Lung microvascular endothelial cell (primary cell): ENCODE measurements around the gene DOP1B. TPM values are rescaled to one million over a fixed set of nuclear protein-coding genes. Genes with fewer than 3 reads are reported as not detected.
"Not testable (repeated sequence)": the region's sequence is repeated elsewhere in the genome, so short reads cannot be mapped to it uniquely, and the experiment has no call there.

Source experiments
- DNase-seq, 2 donors: peaks; one replicate each; pipeline versions ENCODE4 v3.0.0 to v3.0.0-alpha.2; 2010; ENCODE audit warnings: low read depth in 2 of 2
- total RNA-seq: library from RNA; depleted of rRNA; stranded (reverse); fragments of >200 nt; gene quantifications from 2 replicates; pipeline ENCODE4 v1.2.1, GENCODE V29; 2014

The DOP1B gene, protein sequence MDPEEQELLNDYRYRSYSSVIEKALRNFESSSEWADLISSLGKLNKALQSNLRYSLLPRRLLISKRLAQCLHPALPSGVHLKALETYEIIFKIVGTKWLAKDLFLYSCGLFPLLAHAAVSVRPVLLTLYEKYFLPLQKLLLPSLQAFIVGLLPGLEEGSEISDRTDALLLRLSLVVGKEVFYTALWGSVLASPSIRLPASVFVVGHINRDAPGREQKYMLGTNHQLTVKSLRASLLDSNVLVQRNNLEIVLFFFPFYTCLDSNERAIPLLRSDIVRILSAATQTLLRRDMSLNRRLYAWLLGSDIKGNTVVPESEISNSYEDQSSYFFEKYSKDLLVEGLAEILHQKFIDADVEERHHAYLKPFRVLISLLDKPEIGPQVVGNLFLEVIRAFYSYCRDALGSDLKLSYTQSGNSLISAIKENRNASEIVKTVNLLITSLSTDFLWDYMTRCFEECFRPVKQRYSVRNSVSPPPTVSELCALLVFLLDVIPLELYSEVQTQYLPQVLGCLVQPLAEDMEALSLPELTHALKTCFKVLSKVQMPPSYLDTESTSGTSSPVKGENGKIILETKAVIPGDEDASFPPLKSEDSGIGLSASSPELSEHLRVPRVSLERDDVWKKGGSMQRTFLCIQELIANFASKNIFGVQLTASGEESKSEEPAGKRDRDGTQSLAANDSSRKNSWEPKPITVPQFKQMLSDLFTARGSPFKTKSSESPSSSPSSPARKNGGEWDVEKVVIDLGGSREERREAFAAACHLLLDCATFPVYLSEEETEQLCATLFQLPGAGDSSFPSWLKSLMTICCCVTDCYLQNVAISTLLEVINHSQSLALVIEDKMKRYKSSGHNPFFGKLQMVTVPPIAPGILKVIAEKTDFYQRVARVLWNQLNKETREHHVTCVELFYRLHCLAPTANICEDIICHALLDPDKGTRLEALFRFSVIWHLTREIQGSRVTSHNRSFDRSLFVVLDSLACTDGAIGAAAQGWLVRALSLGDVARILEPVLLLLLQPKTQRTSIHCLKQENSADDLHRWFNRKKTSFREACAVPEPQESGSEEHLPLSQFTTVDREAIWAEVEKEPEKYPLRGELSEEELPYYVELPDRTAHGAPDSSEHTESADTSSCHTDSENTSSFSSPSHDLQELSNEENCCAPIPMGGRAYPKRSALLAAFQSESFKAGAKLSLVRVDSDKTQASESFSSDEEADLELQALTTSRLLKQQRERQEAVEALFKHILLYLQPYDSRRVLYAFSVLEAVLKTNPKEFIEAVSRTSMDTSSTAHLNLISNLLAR (N-terminal part only)
- 3.1 and 3.2 TPM in 2 replicates for total RNA-seq

DNA sequence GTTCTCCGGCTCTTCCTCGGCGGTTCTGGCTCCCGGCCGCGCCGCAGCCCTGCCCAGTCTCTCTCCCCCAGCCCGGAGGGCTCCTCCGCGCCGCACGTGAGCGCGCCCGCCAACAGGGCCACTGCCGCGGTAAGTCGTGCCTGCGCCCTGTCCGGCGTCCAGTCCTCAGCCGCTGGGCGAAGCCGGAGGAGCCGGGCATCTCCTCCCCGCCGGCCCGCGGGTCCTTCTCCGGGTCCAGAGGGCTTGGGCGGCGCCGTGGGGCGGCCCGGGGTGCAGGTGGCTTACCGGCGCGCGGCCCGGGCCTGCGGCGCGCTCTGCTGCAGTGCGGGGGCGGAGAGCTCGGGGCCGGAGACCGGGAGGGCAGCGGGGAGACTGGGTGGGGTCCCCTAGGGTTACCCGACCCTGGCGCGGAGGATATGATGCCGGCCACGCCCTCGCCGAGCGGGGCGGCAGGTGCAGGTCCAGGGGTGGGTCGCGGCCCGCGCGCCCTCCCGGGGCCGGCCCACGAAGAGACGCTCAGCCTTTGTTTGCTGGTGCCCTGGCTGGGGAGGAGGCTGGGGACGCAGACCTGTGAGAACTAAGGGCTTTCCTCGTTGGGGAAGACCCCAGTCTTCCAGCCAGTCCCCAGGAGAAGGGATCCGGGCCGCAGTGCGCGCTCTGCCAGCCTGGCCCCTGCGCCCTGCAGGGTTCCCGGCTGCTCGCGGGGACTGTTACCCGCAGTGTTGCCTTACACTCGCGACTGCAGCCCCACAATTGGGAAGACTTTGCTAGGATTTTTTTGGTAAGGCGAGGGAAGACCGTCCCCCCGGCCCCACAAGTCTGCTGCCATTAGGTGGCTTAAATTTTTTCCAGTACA, at the start of gene DOP1B:
Gene DOP1B, plus strand, starts transcription at position 10 of the 856 bp plus-strand sequence. CDS start 7,910 bp downstream, outside the sequence.
- peak in 1 of 2 donors; percentile 18 for DNase-seq

DNA sequence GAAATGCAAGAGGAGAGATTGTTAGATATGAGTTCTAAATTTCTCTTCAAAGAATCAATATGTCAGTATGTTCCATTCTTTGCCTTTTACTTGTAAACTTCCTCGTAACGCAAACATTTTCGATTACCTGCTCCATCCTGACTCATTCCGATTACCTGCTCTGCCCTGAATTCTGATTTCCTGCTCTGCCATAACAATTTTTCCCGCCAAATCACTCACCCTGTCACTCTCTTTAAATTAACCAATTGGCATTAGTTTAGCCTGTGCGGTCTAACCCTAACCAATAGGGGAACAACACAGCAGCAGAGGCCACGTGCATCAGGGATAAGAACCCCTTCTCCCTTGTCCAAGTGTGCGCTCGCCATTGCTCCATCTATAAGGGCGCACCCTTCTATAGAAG, 46.8 kb upstream of the DOP1B start:
- no peak for DNase-seq

DNA sequence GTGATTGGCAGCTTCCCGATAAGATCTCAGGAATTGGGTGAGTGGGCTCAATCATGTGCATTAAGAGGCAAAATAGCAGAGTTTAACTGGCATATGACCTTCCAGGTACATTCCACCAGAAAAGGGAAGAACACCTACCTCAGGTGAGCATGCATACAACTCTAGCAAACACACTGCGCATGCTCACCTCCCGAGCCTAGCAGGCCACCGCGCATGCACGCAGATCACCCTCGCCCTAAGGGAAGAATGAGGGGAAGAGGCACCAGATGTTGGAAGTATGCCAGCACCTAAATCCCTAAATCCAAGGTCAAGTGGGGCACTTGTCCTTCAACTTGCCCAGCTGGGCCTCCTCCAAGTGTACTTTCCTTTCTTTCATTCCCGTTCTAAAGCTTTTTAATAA, 45.4 kb upstream of the DOP1B start:
- DNase-seq = no peak

DNA sequence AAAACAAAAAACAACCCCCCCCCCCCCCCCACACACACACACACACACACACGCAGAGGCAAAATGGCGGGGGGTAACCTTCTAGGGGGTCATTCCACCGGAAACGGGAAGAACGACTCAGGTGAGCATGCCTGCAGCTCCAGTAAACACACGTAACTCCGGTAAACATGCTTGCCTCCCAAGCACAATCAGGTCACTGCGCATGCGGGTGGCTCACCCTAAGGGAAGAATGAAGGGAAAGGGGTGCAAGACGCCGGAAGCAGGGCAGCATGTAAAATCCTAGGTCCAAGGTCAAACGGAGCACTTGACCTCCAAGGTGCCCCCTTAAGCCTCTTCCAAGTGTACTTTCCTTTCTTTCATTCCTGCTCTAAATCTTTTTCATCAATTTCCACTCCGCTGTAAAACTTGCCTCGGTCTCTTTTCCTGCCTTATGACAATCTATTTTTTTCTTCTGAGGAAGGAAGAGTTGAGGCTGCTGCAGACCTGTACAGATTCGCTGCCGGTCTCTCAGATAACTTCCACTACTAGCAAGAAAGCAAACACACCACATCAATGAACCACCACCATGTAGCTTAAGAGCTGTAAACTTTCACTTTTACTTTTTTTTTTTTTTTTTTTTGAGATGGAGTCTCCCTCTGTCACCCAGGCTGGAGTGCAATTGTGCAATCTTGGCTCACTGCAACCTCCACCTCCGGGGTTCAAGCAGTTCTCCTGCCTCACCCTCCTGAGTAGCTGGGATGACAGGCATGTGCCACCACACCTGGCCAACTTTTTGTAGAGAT, 42.8 kb upstream of the DOP1B start:
- no peak for DNase-seq

DNA sequence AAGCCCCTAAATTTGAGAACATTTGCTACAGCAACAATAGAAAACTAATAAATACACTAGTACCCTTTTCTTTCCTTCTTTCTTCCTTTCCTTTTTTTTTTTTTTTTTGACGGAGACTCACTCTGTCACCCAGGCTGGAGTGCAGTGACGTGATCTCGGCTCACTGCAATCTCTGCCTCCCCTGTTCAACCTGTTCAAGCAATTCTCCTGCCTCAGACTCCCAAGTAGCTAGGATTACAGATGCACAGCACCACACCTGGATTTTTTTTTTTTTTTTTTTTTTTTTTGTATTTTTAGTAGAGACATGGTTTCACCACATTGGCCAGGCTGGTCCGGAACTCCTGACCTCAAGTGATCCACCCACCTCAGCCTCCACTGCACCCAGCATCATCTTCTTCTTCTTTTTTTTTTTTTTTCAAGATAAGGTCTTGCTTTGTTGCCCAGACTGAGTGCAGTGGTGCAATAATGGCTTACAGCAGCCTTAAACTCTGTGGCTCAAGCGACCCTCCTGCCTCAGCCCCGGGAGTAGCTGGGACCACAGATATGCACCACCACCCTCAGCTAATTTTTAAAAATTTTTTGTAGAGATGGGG, 41.4 kb upstream of the DOP1B start:
- DNase-seq = no peak

DNA sequence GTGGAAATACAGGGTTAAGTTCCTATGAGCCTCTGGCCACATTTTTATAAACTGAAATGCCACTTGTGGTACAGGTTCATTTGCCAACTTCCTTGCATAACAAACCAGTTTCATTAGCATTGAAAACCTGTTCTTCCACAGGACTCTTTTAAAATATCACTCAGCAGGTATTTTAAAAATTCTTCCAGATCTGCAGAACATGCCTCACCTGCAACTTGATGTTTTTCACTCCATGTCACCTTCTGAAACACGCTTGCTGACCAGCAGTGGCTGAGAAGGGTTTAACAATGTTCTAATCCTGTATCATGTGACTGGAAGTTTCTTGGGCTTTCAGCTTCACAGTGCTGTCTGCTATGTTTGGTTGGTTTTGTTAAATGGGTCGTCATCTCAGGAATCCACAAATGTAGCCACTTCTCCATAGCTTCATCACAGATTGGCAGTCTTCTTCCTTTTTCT, 39.3 kb upstream of the DOP1B start:
- DNase-seq = no peak

DNA sequence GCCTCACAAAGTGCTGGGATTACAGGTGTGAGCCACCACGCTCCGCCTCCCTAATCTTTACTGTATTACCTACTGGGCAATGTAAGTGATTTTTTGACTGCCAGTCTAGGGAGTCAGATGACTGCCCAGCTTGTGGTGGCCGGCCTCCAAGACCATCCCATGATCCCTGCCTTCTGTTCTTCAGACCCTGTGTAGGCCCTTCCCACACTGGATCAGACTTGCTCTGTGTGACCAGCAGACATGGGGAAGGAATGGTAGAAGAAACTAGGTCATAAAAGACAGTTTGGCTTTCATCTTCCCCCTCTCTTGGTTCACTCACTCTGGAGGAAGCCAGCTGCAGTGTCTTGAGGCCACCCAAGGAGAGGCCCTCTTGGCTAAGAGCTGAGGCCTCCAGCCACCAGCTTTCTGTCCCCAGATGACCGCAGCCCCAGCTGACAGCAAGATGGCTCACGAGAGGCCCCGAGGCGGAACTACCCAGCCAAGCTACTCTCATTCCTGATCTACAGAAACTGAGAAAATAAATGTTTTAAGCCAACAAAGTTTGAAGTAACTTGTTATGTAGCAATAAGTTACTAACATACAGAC, 36.2 kb upstream of the DOP1B start:
- DNase-seq = no peak

DNA sequence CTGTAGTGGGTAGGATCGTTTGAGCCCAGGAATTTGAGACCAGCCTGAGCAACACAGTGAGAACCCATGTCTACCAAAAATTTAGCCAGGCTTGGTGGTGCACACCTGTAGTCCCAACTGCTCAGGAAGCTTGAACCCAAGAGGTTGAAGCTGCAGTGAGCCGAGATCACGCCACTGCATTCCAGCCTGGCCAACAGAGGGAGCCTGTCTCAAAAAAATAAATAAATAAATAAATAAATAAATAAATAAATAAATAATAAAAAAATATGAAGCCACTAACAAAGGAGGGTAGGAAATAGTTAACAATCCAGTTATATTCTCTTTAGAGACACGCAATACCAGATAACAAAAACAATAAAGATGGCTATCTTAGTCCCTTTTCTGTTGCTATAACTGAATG, 33.6 kb upstream of the DOP1B start:
- DNase-seq = peak; percentile 19 to 30

DNA sequence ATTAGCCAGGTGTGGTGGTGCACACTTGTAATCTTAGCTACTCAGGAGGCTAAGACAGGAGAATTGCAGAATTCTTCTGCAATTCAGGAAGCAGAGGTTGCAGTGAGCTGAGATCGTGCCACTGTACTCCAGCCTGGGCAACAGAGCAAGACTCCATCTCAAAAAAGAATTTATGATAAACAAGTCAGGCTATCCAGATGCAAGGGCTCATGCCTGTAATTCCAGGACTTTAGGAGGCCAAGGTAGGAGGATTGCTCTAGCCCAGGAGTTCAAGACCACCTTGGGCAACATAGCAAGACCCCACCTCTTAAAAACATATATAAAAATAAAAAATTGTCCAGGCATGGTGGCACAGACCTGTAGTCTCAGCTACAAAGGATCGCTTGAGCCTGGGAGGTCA, 32.2 kb upstream of the DOP1B start:
- no peak for DNase-seq

DNA sequence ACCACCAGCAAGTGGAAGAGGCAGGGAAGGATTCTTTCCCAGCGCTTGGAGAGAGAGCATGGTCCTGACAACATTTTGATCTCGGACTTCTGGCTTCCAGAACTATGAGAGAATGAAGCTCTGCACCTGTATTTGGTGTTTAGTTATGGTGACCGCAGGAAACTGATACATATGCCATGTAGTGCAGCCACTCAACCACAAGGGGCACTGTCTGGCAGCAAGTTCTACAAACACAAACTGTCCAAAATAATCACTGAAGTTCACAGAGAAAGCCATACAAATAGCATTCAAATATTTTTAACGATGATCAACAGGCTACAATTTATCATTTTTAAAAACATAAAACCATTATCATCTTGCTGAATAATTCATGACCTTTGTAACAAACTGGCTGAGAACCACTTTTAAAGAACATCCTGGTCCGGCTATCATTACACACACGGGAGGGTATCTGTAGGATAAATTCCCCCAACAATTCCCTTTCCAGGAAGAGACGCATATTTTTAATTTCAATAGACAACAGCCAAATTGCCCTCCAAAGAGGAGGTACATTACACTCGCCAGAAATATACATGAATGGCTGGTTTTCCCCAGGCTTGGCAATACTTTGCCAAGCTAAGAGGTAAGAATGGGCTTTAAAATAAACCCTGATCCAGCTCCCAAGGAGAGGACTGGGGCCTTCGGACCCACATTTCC, 31.0 kb upstream of the DOP1B start:
- peak; percentile 68 to 78 for DNase-seq

DNA sequence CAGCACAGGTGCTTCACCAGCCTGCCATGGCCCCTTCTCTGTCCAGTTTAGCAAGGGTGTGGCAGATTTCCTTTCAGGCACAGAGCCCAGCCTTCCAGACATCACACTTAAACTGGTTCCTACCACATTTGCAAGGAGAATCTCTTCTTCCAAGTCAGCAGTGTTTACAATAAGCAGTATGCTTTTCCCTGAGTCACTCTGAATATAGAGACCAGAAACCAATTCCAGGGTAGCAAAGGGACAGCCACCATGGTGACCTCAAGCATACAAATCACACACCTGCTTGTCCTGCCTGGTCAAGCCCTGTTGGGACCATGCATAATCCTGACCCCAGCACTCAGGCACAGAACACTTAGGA, 30.4 kb upstream of the DOP1B start:
- DNase-seq = peak in 1 of 2 donors; percentile 13

DNA sequence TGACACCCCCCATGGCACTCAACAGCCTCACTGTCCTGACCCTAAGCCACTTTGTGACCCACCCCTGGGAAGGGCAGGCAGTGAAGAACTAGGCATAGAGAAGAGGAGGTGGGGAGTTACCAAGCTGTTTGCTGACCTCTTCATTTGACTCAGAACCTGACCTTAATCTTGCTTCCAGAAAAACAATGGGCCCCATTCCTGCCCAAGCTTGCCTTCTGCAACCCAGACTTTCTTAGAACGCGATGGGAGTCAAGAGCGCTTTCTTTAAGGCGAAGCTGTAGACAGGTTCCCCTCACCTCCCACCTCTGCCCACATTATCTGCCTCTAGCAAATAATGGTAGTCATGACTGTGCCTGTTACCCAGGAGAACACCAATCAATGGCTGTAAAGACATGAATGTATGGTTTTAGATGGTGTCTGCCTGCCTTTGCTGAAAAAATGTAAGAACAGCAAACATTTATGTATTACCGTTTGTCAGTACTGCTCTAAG, 30.0 kb upstream of the DOP1B start:
- no peak for DNase-seq

DNA sequence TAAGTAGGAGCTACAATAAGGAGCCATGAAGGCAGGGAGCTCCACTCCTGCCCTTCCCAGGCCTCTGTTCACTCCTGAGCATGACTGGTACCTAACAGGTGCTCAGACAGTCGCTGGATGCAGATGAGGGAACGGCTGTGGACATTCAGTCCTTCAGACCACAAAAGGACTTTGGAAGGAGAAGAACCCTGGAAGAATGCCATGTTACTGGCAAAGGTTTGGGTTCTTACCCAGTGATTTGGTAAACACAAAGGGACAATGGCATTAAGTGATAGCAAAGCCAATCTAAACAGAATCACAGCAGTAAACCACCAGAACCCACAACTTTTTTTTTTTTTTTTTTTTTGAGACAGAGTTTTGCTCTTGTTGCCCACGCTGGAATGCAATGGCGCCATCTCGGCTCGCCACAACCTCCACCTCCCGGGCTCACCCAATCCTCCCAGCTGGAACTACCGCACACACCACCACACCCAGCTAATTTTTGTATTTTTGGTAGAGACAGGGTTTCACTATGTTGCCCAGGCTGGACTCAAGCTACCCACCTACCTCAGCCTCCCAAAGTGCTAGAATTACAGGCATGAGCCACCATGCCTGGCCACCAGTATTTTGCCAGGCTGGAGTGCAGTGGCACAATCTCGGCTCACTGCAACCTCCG, 29.2 kb upstream of the DOP1B start:
- no peak for DNase-seq

DNA sequence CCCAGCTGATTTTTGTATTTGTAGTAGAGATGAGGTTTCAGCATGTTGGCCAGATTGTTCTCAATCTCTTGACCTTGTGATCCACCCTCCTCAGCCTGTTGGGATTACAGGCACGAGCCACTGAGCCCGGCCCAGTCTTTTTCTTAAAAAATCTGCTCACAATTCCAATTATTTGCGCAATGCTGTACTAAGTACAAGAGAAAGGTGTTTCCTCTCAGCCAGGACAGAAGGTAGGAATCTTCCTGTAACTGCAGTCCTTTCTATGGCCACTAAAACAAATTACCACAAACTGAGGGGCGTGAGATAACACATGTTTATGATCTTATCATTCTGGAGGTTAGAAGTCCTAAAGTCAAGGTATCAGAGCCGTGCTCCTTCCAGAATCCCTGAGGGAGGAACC, 28.6 kb upstream of the DOP1B start:
- no peak for DNase-seq

DNA sequence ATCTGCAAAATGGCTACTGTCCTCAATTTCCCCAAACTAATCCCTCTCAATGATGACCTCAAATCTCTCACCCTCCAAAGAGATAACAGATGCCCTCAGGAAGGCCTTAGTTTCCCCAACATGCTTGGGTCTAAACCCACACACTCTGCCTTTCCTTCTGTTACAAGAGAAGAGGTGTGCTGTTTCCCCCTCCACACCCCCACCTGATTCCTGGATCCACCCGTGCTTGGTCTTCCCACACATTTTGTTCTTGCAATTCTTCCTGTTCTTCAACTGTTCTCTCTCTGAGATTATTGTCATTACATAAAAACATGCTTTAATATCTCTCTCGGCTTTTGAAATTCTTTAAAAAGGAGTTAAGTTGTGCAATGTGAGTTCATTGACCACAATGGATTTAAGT, 27.4 kb upstream of the DOP1B start:
- no peak for DNase-seq

DNA sequence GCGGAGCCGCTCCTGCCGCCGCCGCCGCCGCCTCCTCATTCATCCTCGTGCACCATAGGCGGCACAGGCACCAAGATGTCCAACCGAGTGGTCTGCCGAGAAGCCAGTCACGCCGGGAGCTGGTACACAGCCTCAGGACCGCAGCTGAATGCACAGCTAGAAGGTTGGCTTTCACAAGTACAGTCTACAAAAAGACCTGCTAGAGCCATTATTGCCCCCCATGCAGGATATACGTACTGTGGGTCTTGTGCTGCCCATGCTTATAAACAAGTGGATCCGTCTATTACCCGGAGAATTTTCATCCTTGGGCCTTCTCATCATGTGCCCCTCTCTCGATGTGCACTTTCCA, 26.2 kb upstream of the DOP1B start:
- not testable (repeated sequence) for DNase-seq

DNA sequence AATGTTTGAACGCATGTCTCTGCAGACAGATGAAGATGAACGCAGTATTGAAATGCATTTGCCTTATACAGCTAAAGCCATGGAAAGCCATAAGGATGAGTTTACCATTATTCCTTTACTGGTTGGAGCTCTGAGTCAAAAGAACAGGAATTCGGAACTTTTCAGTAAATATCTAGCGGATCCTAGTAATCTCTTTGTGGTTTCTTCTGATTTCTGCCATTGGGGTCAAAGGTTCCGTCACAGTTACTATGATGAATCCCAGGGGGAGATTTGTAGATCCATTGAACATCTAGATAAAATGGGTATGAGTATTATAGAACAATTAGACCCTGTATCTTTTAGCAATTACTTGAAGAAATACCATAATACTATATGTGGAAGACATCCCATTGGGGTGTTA, 25.8 kb upstream of the DOP1B start:
- DNase-seq = not testable (repeated sequence)

DNA sequence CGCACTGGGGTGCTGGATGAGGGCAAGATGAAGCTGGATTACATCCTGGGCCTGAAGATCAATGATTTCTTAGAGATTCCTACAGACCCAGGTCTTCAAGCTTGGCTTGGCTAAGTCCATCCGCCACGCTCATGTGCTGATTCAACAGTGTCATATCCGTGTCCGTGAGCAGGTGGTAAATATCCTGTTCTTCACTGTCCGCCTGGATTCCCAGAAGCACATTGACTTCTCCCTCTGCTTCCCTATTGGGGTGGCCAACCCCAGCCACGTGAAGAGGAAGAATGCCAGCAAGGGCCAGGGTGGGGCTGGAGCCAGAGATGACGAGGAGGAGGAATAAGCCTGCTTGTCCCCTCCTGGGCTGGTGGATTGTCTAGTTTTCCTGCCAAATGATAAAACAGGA, 23.9 kb upstream of the DOP1B start:
- no peak for DNase-seq
